Measurements from ENCODE around the gene PTPN3. TPM values are rescaled to one million over a fixed set of nuclear protein-coding genes. Genes with fewer than 3 reads are reported as not detected.

PTPN3 gene
- total and polyA plus RNA-seq, 2 donors (not counting 1 experiment from before 2014, with no cell fraction given), result not detected

DNA sequence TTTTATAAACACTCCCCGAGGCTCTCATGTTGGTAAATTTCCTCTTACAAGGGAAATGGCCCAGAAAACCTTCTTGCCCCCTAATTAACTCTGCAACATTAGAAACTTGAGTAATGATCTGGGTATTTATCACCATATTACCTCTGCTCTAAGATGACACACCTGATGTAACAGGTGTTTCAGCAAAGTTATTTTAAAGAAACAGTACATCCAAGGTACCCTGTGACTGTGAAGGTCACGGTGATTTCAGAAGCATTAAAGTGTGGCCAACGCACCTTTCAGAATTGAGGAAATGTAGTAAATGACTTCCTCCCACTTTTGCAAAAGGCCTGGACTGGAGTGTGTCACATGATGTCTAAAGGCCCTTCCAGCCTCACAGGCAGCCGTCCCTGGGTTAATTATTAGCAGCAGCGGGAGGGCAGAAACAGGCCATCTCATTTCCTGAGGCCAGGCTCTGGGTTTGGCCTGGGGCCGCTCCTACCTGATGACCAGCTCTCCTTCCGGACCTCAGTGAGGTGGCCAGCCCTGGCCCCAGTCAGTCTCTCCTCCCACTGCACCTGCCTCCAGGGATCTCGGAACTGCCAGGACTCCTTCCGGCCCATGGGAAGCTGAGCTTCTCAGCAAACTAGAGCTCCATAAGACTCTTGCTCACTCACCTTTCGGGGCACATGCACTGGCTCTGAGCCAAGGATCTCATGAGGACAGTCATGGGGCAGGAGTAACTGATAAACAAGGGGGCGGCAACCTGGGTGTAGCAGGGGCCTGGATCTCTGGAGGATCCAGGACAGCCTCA lies 20.7 kb downstream of the PTPN3 start:
- Histone ChIP-seq H3K9me3 (ENCODE audit: control extremely low read depth in 1 of 3, control insufficient read depth in 2 of 3, insufficient read depth in 1 of 3, low read length in 2 of 3) (peaks cover 0 to 4% (median 0%) of the 10 kb centered on the region in 3 donors), H3K27me3 (replicated peaks in 1 of 4; ENCODE audit: control extremely low read depth in 1 of 4, control insufficient read depth in 3 of 4, insufficient read depth in 4 of 4, low read length in 3 of 4) (peaks cover 0 to 11% (median 1%) of the 10 kb centered on the region in 4 experiments), H3K9ac (ENCODE audit: low read length) (no peak overlapping the region), H3K79me2 (ENCODE audit: control insufficient read depth, insufficient read depth, low read length) (no peaks in the 10 kb centered on the region), H3K4me2 (replicated peaks; ENCODE audit: low read depth, low read length, poor library complexity, severe bottlenecking) (no peak overlapping the region), H4K20me1 (ENCODE audit: control insufficient read depth, insufficient read depth, low read length, poor library complexity, severe bottlenecking) (no peaks in the 10 kb centered on the region), H3K4me3 (ENCODE audit: control extremely low read depth in 1 of 5, extremely low read depth in 1 of 5, insufficient read depth in 1 of 5, low read depth in 2 of 5, low read length in 4 of 5) (no peak overlapping the region), H3K36me3 (replicated peaks in 1 of 2; ENCODE audit: control extremely low read depth in 1 of 2, control insufficient read depth in 1 of 2, extremely low read depth in 1 of 2, insufficient read depth in 2 of 2, low read length in 1 of 2) (no peaks in the 10 kb centered on the region), H2AFZ (ENCODE audit: insufficient read depth, low read depth, low read length, poor library complexity, severe bottlenecking) (no peak overlapping the region), H3K27ac (ENCODE audit: low read length in 2 of 2) (no peak overlapping the region), H3K4me1 (ENCODE audit: control insufficient read depth in 2 of 2, insufficient read depth in 2 of 2, low read length in 2 of 2) (no peaks in the 10 kb centered on the region)
- DNase-seq (no peak), ATAC-seq (ENCODE audit: low read depth) (no peak)
- H3K27me3 Mint-ChIP-seq, result peaks cover 21% of the 10 kb centered on the region
- ChIA-PET POLR2A (no interaction called here), CTCF (interaction anchor here (1.1 kb wide), 1 partner anchor 8 kb away, joined by 3 read pairs; no protein-coding TSS in a partner anchor)
- 66% methylated on average over 8 of the region's 11 CpGs for WGBS (ENCODE audit: insufficient coverage)
- no peaks in the 10 kb centered on the region for H3K4me1 Mint-ChIP-seq
- H3K9me3 Mint-ChIP-seq (ENCODE audit: insufficient read depth), result no peaks in the 10 kb centered on the region
- H3K27ac Mint-ChIP-seq, result no peak overlapping the region
- intact Hi-C loops (cut with micrococcal nuclease), result no loop called here
- TF ChIP-seq EZH2 (IDR thresholded peaks at IDR 0.05; ENCODE audit: borderline replicate concordance, insufficient read depth, low read depth, low read length, poor library complexity, severe bottlenecking) (no peak), CTCF (IDR thresholded peaks at IDR 0.05) (no peak)
- H3K4me3 Mint-ChIP-seq, result no peak overlapping the region

DNA sequence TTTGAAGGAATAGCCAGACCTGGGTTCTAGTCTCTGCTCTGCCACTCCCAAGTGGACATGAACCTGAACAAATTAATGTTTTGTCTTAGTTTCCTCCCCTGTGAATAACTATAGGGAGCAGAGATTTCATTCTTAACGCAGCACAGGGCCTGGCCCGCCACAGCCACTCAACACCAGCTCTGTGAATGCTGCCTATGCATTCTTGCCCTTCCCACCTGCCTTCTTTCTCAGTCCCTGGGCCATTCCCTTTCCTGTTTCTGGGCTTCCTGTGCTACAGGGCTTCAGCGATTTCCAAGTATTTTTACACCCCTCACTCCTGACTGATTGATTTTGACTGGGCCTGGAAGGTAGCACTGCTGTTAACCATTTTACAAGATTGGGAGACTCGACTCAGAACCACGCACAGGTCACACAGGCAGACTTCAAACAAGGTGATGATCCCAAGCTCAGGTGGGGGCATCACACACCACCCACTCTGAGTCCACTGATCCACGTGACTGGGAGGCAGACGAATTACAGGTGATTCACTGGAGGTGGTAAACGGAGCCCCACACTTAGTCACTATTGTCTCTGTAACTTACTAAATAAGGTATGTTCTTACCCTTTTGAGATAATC lies 21.4 kb downstream of the PTPN3 start:
- H3K4me2 ChIP-seq (replicated peaks; ENCODE audit: low read depth, low read length, poor library complexity, severe bottlenecking), result no peak overlapping the region
- no peak overlapping the region for H3K27ac ChIP-seq (ENCODE audit: low read length in 2 of 2)
- no peaks in the 10 kb centered on the region for H3K4me1 ChIP-seq (ENCODE audit: control insufficient read depth in 2 of 2, insufficient read depth in 2 of 2, low read length in 2 of 2)
- no peak overlapping the region for H3K4me3 Mint-ChIP-seq
- intact Hi-C loops (cut with micrococcal nuclease), result no loop called here
- H3K36me3 ChIP-seq (replicated peaks in 1 of 2; ENCODE audit: control extremely low read depth in 1 of 2, control insufficient read depth in 1 of 2, extremely low read depth in 1 of 2, insufficient read depth in 2 of 2, low read length in 1 of 2), result no peaks in the 10 kb centered on the region
- 78% methylated on average over 4 of the region's 8 CpGs for WGBS (ENCODE audit: insufficient coverage)
- ChIA-PET CTCF (interaction anchor here (0.5 kb wide), 1 partner anchor 61 kb away, joined by 3 read pairs; no protein-coding TSS in a partner anchor), POLR2A (no interaction called here)
- no peaks in the 10 kb centered on the region for H3K9me3 Mint-ChIP-seq (ENCODE audit: insufficient read depth)
- ATAC-seq (ENCODE audit: low read depth), result no peak
- H3K27ac Mint-ChIP-seq, result no peak overlapping the region
- peaks cover 0 to 4% (median 0%) of the 10 kb centered on the region in 3 donors for H3K9me3 ChIP-seq (ENCODE audit: control extremely low read depth in 1 of 3, control insufficient read depth in 2 of 3, insufficient read depth in 1 of 3, low read length in 2 of 3)
- H3K27me3 Mint-ChIP-seq, result peaks cover 24% of the 10 kb centered on the region
- H3K4me1 Mint-ChIP-seq, result no peaks in the 10 kb centered on the region
- H4K20me1 ChIP-seq (ENCODE audit: control insufficient read depth, insufficient read depth, low read length, poor library complexity, severe bottlenecking), result no peaks in the 10 kb centered on the region
- no peaks in the 10 kb centered on the region for H3K79me2 ChIP-seq (ENCODE audit: control insufficient read depth, insufficient read depth, low read length)
- DNase-seq, result no peak
- H3K4me3 ChIP-seq (ENCODE audit: control extremely low read depth in 1 of 5, extremely low read depth in 1 of 5, insufficient read depth in 1 of 5, low read depth in 2 of 5, low read length in 4 of 5), result no peak overlapping the region
- H3K9ac ChIP-seq (ENCODE audit: low read length), result no peak overlapping the region
- H3K27me3 ChIP-seq (replicated peaks in 1 of 4; ENCODE audit: control extremely low read depth in 1 of 4, control insufficient read depth in 3 of 4, insufficient read depth in 4 of 4, low read length in 3 of 4), result peaks cover 0 to 11% (median 1%) of the 10 kb centered on the region in 4 experiments
- no peak overlapping the region for H2AFZ ChIP-seq (ENCODE audit: insufficient read depth, low read depth, low read length, poor library complexity, severe bottlenecking)
- no peak for TF ChIP-seq EZH2 (IDR thresholded peaks at IDR 0.05; ENCODE audit: borderline replicate concordance, insufficient read depth, low read depth, low read length, poor library complexity, severe bottlenecking)
- no peak for TF ChIP-seq CTCF (IDR thresholded peaks at IDR 0.05)

Data from B cell (primary cell).